Left renal pelvis (tissue), 4 donors: ENCODE measurements around the gene UGT1A5. TPM values are rescaled to one million over a fixed set of nuclear protein-coding genes. Genes with fewer than 3 reads are reported as not detected.
A peak's percentile ranks its signal among the peaks of the same experiment; 100 is the strongest.

Experiments used
- DNase-seq, 4 donors: peaks; one replicate each; pipeline ENCODE4 v3.0.0-alpha.2; 2013; ENCODE audit warnings: low read depth in 4 of 4, low spot score in 3 of 4
- polyA plus RNA-seq, 4 donors: library from polyadenylated mRNA; unstranded; fragments of 120-200 nt; gene quantifications; one replicate each; pipeline ENCODE4 v1.2.1, GENCODE V29; 2013; ENCODE audit not compliant: insufficient read length in 4 of 4

UGT1A5 gene
- polyA plus RNA-seq, 4 donors: not detected

DNA sequence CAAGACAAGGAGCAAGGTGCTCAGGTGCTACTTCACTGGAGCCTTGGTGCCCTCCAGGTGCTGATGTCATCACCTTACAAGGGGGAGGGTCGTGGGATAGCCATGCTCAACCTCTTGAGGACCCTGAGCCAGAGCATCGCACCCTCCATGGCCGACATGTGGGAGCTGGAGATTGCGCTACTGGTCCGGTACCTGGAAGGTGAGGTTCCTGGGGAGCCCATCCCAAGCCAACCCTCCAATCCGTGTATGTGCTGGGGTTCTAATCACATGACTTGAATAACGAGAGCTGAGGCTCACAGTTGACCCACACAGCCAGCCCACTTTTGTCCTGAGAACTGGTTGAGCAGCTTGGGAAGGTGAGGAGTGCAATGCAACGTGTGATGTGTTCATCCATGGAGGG is 91.3 kb downstream of the UGT1A5 start:
- no peak for DNase-seq

- DNase-seq: no peak
Measured at GRCh38 chr2:233807215-233807865, 94.6 kb downstream of the UGT1A5 start.

- no peak for DNase-seq
Measured at GRCh38 chr2:233807966-233808935, 95.5 kb downstream of the UGT1A5 start.

- DNase-seq: no peak
Measured at GRCh38 chr2:233810385-233810784, 97.7 kb downstream of the UGT1A5 start.

DNA sequence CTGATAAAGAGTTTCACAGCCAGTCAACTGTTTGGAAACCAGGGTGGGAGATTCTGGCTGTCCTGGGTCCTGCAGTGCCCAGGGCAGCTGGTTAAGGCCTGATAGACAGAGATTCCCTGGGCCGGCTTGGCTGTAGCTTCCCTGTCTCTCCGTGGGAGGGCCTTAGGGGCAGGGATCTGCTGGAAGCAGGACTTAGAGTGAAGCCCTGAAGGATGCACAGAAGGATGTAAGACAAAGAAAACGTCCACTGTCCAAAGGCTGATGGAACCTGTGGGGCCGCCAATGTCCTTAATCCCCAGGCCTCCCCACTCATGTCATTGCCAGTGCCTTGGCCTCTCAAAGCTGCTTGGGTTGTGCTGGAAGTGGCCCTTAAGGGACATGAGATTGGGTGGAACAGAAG is 98.4 kb downstream of the UGT1A5 start:
- DNase-seq: no peak

DNA sequence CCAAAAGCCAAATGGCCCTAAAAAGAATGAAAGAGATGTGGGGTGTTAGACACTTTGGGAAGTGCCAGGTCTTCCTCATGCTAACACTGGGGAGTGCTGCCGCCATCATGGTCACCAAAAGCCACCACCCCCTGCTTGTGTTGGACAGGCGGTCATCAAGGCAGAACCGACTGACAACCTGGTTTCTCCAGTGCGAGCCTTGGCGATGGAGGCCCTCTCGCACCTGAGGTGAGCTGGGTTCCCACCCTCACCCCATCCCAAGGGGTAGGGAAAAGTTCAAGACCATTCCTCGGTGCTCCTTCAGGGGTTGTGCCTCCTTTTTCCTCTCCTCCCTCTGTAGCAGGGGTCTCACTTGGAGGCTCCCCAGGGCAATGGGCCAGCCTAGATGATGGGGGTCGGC is 99.0 kb downstream of the UGT1A5 start:
- no peak for DNase-seq

DNA sequence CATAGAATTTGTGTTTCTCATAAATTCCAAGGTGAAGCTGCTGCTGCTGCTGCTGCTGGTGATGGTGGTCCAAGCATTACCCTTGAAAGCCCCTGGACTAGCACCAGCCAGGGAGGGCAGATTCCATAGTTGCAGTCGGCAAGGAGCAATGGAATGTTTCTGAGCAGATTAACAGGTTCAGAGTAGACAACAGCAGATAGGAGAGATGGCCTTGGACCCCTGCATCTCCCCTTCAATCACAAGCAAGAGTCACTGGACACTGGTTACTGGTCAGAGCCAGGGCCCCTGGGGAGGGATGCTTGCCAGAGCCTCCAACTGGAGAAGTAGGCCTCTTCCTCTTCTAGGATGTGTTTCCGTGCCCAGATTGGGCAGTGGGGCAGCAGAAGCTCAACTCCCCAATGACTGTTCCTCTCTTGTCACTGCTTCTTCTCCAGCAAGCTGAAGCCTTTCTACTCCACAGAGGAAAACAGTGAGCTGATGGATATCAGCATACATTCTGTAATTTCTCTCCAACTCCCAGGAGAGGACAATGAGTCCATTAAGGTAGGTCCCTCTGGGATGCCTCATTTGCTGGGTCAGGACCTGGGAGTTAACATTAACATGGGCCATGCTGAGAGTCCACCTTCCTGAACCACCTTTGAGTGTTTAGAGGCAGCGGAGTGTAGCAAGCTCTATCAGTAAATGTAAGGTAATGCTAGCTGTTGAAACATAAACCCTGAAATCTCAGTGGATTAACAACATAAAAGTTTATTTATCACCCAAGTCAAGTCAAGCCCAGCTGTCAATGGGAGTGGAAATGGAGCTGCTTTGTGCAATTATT is 100.7 kb downstream of the UGT1A5 start:
- peak in 2 of 4 donors; percentile 26 to 57 for DNase-seq

DNA sequence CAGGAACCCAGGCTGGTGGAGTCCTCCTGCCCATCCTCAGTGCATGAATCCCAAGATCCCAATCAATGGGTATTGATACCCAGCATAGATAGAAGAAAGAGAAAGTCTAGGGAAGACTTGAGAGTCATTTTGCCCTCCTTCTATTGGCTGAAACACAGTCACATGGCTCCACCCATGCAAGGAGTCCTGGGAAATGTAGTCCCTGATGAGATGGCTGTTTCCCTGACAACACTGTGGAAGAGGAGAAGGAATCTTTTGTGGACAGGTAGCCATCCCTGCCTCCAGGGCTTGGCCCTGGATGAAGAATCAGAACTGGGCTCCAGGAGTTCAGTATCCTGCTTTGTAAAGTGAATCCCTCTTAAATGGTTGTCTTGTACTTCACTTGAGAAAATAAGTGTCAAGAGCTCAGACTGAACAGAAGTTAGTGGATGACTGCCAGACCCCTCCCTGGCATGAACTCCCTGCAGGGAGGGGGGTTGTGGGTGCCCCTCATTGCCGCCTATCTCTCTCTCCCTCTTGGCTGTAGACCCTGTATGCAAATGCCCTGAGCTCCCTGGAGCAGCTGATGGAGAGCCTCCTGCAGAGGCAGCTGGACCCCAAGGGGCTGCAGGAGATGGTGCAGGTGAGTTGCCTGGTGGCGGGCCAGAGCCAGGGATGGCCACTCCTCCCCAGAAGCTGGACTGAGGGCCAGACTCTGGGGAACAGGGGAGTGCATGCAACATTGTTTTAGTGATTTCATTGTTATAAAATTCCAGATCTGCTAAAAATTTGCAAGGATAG is 101.5 kb downstream of the UGT1A5 start:
- DNase-seq: no peak

GRCh38 chr2:233815861-233816260 is 103.2 kb downstream of the UGT1A5 start:
- DNase-seq: no peak

GRCh38 chr2:233816334-233816733 is 103.6 kb downstream of the UGT1A5 start:
- DNase-seq: no peak

DNA sequence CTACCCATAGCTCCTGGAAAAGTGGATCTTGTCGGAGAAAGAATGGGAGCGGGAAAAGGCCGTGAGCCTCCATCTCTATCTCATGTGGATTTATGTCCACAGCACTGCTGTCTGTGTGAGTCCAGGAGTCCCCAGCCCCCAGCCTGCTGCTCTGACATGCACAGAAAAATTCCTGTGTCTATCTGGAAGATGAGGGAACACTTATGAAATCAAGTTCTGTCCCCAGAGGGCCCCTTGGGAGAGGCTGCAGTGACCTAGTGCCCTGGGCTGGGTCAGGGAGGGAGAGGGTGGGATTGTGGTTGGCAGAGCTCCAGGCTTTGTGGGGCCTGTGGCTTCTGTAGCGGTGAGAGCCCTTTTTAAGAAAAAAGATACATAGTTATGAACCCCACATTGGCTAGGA is 104.1 kb downstream of the UGT1A5 start:
- no peak for DNase-seq

DNA sequence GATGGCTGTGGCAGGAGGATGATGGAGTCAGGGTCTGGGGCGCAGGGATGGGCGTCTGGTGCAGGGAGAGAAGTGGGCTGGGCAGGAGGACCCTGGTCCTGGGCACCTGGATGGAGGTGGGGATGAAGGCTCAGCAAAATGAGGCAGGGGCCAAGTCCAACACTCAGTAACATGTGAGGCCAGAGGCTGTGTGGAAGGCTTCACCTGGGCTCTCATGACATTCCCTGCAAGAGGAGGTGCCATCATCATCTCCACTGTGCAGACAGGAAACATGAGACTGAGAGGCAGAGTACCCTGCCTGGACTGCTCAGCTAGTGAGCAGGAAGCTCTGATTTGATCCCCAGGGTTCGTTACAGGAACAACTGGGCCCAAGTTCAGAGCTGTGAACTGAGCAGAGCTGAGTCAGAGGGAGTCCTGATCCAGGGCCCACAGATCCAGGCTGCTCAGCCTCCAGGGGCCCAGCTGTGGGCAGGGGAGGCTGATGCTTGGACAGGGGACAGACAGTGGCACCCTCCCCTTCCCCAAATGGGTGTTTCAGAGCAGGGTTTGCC is 104.7 kb downstream of the UGT1A5 start:
- DNase-seq: no peak

DNA sequence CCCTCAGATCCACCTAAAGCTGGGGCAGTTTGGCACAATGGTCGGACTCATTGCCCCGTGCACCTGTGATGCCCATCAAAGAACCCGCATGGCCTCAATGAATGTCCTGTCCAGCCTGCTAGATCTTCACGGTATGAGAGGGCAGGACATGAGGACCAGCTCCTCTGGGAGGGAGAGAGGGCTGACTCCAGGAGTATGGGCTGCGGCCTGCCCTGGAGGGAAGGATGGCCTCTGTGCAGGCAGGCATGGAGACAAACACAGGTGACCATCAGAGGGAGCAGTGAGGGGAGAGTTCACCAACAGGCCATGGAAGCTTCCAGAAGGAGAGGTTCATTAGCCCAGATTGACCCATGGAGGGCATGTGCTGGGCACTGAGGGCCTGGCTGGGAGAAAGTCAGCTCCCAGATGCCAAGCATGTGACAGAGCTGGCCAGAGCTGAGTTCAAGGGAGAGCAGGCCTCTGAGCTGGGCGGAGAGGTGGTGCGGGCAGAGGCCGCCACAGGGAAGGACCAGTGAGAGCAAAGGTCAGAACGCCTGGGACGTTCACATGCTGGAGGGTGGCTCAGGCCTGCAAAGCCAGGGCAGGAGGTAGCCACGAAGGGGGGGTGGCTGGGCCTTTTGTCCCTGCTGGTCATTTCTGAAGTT is 105.4 kb downstream of the UGT1A5 start:
- no peak for DNase-seq

- DNase-seq: no peak
Measured at GRCh38 chr2:233818639-233819621, 106.2 kb downstream of the UGT1A5 start.

GRCh38 chr2:233819884-233820773 is 107.4 kb downstream of the UGT1A5 start:
- no peak for DNase-seq

DNA sequence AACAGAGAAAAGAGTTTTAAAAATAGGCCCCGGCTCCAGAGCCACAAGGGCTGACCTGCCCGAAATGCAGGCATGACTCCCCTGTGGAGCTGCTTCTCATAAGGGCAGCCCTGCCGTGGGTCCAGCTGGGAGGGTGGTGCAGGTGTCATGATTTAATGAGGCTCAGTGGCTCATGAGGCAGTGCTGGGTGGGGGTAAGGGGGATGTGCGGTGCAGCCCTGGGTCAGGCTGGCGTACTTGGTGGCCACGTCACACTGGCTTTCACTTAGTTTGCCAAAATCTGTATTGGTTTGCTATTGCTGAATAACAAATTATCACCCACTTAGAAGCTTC is 108.0 kb downstream of the UGT1A5 start:
- DNase-seq: no peak

GRCh38 chr2:233821196-233821595 is 108.5 kb downstream of the UGT1A5 start:
- DNase-seq: no peak
